ENCODE measurements around the gene SLC22A2.

The SLC22A2 gene

GRCh38 chr6:160221918-160222317 is 36.7 kb downstream of the SLC22A2 start:
- no peak overlapping the region for H3K27ac Mint-ChIP-seq
- H3K4me1 Mint-ChIP-seq, result no peaks in the 10 kb centered on the region
- CTCF ChIA-PET, result interaction anchor here (0.5 to 1.5 kb wide), 4 partner anchors 18 to 1072 kb away, joined by 3 to 4 read pairs (median 3); no protein-coding TSS in a partner anchor

DNA sequence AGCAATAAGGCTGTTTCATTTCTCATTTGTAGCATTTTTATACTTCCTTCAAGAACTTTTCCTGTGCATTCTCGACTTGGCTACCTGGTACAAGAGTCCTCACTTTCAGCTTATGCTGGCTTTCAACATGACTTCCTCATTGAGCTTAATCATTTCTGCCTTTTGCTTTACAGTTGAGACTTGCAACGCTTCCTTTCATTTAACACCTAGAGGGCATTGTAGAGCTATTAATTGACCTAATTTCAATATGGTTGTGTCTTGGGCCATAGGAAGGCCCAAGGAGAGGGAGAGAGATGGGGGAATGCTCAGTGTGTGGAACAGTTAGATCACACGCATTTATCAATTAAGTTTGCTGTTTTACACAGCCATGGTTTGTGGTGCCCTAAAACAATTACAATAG is 37.2 kb downstream of the SLC22A2 start:
- no peaks in the 10 kb centered on the region for H3K4me1 Mint-ChIP-seq
- H3K27ac Mint-ChIP-seq, result no peak overlapping the region
- peaks cover 4% of the 10 kb centered on the region for H3K9me3 Mint-ChIP-seq
- DNase-seq, result no peak
- H3K36me3 Mint-ChIP-seq, result no peaks in the 10 kb centered on the region
- no peak overlapping the region for H3K4me3 Mint-ChIP-seq
- H3K27me3 Mint-ChIP-seq, result no peaks in the 10 kb centered on the region
- CTCF ChIA-PET, result interaction anchor here (0.5 to 1.5 kb wide), 5 partner anchors 19 to 1072 kb away, joined by 3 to 4 read pairs (median 3); no protein-coding TSS in a partner anchor

More at GRCh38 chr6:160221918-160222317, 36.7 kb downstream of the SLC22A2 start:
- Mint-ChIP-seq H3K36me3 (no peaks in the 10 kb centered on the region), H3K9me3 (peaks cover 4% of the 10 kb centered on the region), H3K4me3 (no peak overlapping the region), H3K27me3 (no peaks in the 10 kb centered on the region)
- no peak for DNase-seq

DNA sequence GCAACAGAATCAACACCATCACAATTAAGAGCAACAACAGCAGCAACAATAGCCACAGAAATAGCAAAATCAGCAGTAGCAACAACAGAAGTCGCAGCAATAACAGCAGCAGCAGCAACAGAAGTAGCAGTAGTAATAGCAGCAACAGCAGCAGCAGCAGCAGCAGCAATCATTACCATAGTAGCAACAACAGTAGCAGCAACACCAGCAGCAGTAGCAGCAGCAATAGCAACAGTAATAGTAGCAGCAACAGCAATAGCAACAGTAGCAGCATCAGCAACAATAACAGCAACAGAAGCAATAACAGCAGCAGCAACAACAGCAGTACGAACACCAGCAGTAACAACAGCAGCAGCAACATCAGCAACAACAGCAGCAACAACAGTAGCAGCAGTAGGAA is 39.8 kb downstream of the SLC22A2 start:
- no peak for DNase-seq
- H3K36me3 Mint-ChIP-seq, result no peaks in the 10 kb centered on the region
- no peaks in the 10 kb centered on the region for H3K4me1 Mint-ChIP-seq
- peaks cover 4% of the 10 kb centered on the region for H3K9me3 Mint-ChIP-seq
- H3K27ac Mint-ChIP-seq, result no peak overlapping the region
- CTCF ChIA-PET, result no interaction called here
- no peak overlapping the region for H3K4me3 Mint-ChIP-seq
- no peaks in the 10 kb centered on the region for H3K27me3 Mint-ChIP-seq

DNA sequence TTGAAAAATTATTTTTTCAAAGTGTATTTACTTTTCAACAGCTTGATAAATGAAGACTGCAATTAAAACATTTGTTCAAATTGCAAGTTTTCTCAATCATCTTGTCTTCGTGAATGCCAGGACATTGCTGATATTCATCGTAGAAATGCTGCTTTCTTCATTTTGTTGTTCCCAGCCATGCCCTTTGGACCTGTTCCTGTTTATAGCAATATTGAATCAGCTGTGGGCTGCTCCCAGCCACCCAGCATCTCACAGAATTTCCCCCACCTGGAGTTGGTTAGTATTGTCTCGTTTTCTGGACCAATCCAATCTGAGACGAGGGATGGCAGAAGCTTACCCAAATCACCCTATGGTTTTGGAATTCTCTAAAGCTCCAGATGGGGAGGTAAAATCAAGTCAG is 40.8 kb downstream of the SLC22A2 start:
- no peaks in the 10 kb centered on the region for H3K27me3 Mint-ChIP-seq
- no peaks in the 10 kb centered on the region for H3K4me1 Mint-ChIP-seq
- CTCF ChIA-PET, result no interaction called here
- H3K36me3 Mint-ChIP-seq, result no peaks in the 10 kb centered on the region
- DNase-seq, result no peak
- H3K4me3 Mint-ChIP-seq, result no peak overlapping the region
- peaks cover 4% of the 10 kb centered on the region for H3K9me3 Mint-ChIP-seq
- no peak overlapping the region for H3K27ac Mint-ChIP-seq

GRCh38 chr6:160217073-160217472 is 41.5 kb downstream of the SLC22A2 start:
- no peak for DNase-seq
- no peak overlapping the region for H3K27ac Mint-ChIP-seq
- no peaks in the 10 kb centered on the region for H3K27me3 Mint-ChIP-seq
- H3K4me3 Mint-ChIP-seq, result no peak overlapping the region
- H3K36me3 Mint-ChIP-seq, result no peaks in the 10 kb centered on the region
- peaks cover 4% of the 10 kb centered on the region for H3K9me3 Mint-ChIP-seq
- CTCF ChIA-PET, result no interaction called here
- H3K4me1 Mint-ChIP-seq, result no peaks in the 10 kb centered on the region

DNA sequence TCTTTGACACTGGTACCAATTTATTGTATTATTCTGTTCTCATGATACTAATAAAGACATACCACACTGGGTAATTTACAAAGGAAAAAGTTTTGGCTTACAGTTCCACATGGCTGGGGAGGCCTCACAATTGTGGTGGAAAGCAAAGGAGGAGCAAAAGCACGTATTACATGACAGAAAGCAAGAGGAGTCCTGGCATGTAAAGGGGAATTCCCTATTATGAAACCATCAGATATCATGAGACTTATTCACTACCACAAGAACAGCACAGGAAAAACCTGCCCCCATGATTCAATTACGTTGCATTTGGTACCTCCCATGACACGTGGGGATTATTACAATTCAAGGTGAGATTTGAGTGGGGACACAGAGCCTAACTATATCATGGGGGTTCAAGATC is 43.4 kb downstream of the SLC22A2 start:
- Mint-ChIP-seq H3K27me3 (no peaks in the 10 kb centered on the region), H3K9me3 (peaks cover 4% of the 10 kb centered on the region), H3K27ac (no peak overlapping the region), H3K4me1 (no peaks in the 10 kb centered on the region), H3K36me3 (no peaks in the 10 kb centered on the region), H3K4me3 (no peak overlapping the region)
- no peak for DNase-seq
- CTCF ChIA-PET, result no interaction called here

GRCh38 chr6:160207618-160208017 is 51.0 kb downstream of the SLC22A2 start:
- H3K27ac Mint-ChIP-seq, result no peak overlapping the region
- CTCF ChIA-PET, result no interaction called here
- no peak overlapping the region for H3K4me3 Mint-ChIP-seq
- H3K9me3 Mint-ChIP-seq, result peaks cover 8% of the 10 kb centered on the region
- H3K27me3 Mint-ChIP-seq, result no peaks in the 10 kb centered on the region
- no peak for DNase-seq
- H3K4me1 Mint-ChIP-seq, result no peaks in the 10 kb centered on the region
- H3K36me3 Mint-ChIP-seq, result no peaks in the 10 kb centered on the region

DNA sequence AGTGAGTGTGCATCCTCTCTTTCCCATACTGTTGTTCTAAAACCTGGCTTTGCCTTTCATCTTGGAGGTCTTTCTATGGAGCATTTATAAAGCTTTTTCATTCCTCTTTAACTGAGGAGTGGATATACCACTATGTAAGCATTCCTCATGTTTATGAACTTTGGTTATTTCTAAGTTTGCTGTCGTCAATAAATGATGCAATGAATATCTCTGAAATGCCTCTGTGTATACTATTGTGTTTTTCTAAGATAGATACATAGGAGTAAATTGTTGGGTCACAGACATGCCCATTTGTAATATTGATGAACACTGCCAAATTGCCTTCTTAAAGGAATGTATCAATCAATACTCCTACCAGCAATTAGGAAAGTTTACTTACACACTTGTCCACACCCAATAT is 53.9 kb downstream of the SLC22A2 start:
- CTCF ChIA-PET, result no interaction called here
- H3K9me3 Mint-ChIP-seq, result peaks cover 8% of the 10 kb centered on the region

GRCh38 chr6:160203953-160204352 is 54.7 kb downstream of the SLC22A2 start:
- DNase-seq, result no peak
- Mint-ChIP-seq H3K36me3 (no peaks in the 10 kb centered on the region), H3K4me3 (no peak overlapping the region), H3K27ac (no peak overlapping the region), H3K4me1 (no peaks in the 10 kb centered on the region), H3K27me3 (peaks cover 9% of the 10 kb centered on the region), H3K9me3 (peaks cover 8% of the 10 kb centered on the region)
- CTCF ChIA-PET, result no interaction called here

More for the DNA sequence above, 53.9 kb downstream of the SLC22A2 start:
- Mint-ChIP-seq H3K27me3 (peaks cover 9% of the 10 kb centered on the region), H3K36me3 (no peaks in the 10 kb centered on the region), H3K4me1 (no peaks in the 10 kb centered on the region), H3K27ac (no peak overlapping the region), H3K4me3 (no peak overlapping the region)
- no peak for DNase-seq

DNA sequence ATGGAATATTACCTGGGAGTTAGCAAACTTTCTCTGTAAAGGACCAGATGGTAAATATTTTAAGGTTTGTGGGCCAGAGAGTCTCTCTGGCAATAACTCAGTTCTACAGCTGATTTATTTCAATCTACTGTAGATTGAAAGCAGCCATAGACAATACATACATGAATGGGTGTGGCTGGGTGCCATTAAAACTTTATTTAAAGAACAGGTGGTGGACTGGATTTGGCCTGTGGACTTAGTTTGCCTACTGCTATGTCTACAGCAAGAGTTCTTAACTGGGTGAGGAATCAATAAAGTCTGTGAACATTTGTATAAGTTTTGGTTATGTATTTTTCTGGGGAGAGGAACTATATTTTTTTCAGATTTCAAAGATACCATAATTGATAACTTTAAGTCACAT is 55.1 kb downstream of the SLC22A2 start:
- Mint-ChIP-seq H3K27me3 (peaks cover 13% of the 10 kb centered on the region), H3K9me3 (peaks cover 8% of the 10 kb centered on the region), H3K27ac (no peak overlapping the region), H3K4me3 (no peak overlapping the region), H3K4me1 (no peaks in the 10 kb centered on the region), H3K36me3 (no peaks in the 10 kb centered on the region)
- DNase-seq, result no peak
- CTCF ChIA-PET, result interaction anchor here (1.2 kb wide), 1 partner anchor 330 kb away, joined by 3 read pairs; no protein-coding TSS in a partner anchor

GRCh38 chr6:160203076-160203475 is 55.5 kb downstream of the SLC22A2 start:
- Mint-ChIP-seq H3K4me3 (no peak overlapping the region), H3K27ac (no peak overlapping the region), H3K4me1 (no peaks in the 10 kb centered on the region), H3K27me3 (peaks cover 15% of the 10 kb centered on the region), H3K9me3 (peaks cover 7% of the 10 kb centered on the region), H3K36me3 (no peaks in the 10 kb centered on the region)
- DNase-seq, result no peak
- CTCF ChIA-PET, result interaction anchor here (1.2 kb wide), 1 partner anchor 331 kb away, joined by 3 read pairs; no protein-coding TSS in a partner anchor

GRCh38 chr6:160202411-160202810 is 56.2 kb downstream of the SLC22A2 start:
- Mint-ChIP-seq H3K36me3 (no peaks in the 10 kb centered on the region), H3K9me3 (peaks cover 3% of the 10 kb centered on the region), H3K4me3 (no peak overlapping the region), H3K27me3 (peaks cover 15% of the 10 kb centered on the region), H3K4me1 (no peaks in the 10 kb centered on the region), H3K27ac (no peak overlapping the region)
- CTCF ChIA-PET, result interaction anchor here (1.2 kb wide), 1 partner anchor 331 kb away, joined by 3 read pairs; no protein-coding TSS in a partner anchor
- DNase-seq, result no peak

DNA sequence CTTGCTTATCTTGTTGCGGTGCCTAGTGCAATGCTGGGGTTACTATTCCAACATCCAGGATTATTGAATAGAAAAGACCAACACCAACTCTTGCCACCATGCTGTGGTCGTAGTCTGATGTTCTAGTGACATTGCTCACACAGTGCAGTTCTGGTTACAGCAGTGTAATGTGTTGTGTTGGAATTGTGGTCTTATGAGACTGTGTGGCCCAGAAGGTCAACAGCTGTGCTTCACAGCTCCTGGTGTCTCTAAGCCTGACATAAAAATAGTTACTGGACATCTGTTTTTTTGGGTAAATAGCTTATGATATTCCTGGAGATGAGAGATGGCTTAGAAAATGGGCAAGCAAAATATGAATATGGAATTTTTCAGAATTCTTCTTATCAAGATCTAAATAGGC is 57.6 kb downstream of the SLC22A2 start:
- H3K36me3 Mint-ChIP-seq, result no peaks in the 10 kb centered on the region
- no peak overlapping the region for H3K4me3 Mint-ChIP-seq
- H3K4me1 Mint-ChIP-seq, result no peaks in the 10 kb centered on the region
- no peak overlapping the region for H3K27ac Mint-ChIP-seq
- DNase-seq, result no peak
- CTCF ChIA-PET, result no interaction called here
- no peaks in the 10 kb centered on the region for H3K9me3 Mint-ChIP-seq
- H3K27me3 Mint-ChIP-seq, result peaks cover 15% of the 10 kb centered on the region

GRCh38 chr6:160198606-160199211 is 59.9 kb downstream of the SLC22A2 start:
- H3K36me3 Mint-ChIP-seq, result peaks cover 1% of the 10 kb centered on the region
- CTCF ChIA-PET, result no interaction called here
- peaks cover 9% of the 10 kb centered on the region for H3K9me3 Mint-ChIP-seq
- no peak overlapping the region for H3K4me3 Mint-ChIP-seq
- DNase-seq, result no peak
- H3K27ac Mint-ChIP-seq, result no peak overlapping the region
- peaks cover 15% of the 10 kb centered on the region for H3K27me3 Mint-ChIP-seq
- no peaks in the 10 kb centered on the region for H3K4me1 Mint-ChIP-seq

DNA sequence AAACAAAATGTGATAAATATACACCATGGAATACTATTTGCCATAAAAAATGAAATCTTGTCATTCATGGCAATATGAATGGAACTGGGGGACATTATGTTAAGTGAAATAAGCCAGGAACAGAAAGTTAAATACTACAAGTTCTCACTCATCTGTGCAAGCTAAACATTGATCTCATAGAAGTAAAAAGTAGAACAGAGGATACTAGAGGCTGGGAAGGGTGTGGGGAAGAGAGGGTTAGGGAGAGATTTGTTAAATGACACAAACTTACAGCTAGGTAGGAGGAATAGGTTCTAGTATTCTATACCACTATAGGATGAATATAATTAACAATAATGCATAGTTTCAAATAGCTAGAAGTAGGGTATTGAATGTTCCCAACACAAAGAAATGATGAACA is 61.0 kb downstream of the SLC22A2 start:
- no peaks in the 10 kb centered on the region for H3K4me1 Mint-ChIP-seq
- H3K36me3 Mint-ChIP-seq, result peaks cover 3% of the 10 kb centered on the region
- no peak for DNase-seq
- H3K4me3 Mint-ChIP-seq, result no peak overlapping the region
- peaks cover 15% of the 10 kb centered on the region for H3K27me3 Mint-ChIP-seq
- CTCF ChIA-PET, result no interaction called here
- H3K9me3 Mint-ChIP-seq, result peaks cover 16% of the 10 kb centered on the region
- H3K27ac Mint-ChIP-seq, result no peak overlapping the region

Data from activated naive CD4-positive, alpha-beta T cell treated with anti-CD3 and anti-CD28 coated beads, Interleukin-2, amount 10 ng/mL, durations not matched to agents 7 days and 5 days (primary cell).